Liver (tissue), 9 donors: Measurements from ENCODE around the gene FGD6. TPM values are rescaled to one million over a fixed set of nuclear protein-coding genes. Genes with fewer than 3 reads are reported as not detected.

Experiments
- DNase-seq: peaks from one replicate; pipeline ENCODE4 v3.0.0-alpha.2; 2017; ENCODE audit warnings: low spot score
- H3K27ac ChIP-seq, 2 donors: one replicate each; pipeline ENCODE4 v1.7.0; 2013; ENCODE audit warnings: inconsistent platforms in 2 of 2, low read length in 2 of 2, control low read depth in 1 of 2, low read depth in 1 of 2, mild to moderate bottlenecking in 1 of 2
- H3K27me3 ChIP-seq, 4 donors: one replicate each; pipeline versions ENCODE4 v1.6.1 to v1.7.0; 2013; ENCODE audit warnings: low read length in 3 of 4, inconsistent platforms in 1 of 4, mild to moderate bottlenecking in 1 of 4, moderate library complexity in 1 of 4; ENCODE audit not compliant: control insufficient read depth in 4 of 4, insufficient read depth in 4 of 4
- H3K36me3 ChIP-seq, 4 donors: one replicate each; pipeline versions ENCODE4 v1.6.1 to v1.7.0; 2013; ENCODE audit warnings: low read length in 3 of 4, mild to moderate bottlenecking in 3 of 4, low read depth in 1 of 4, moderate library complexity in 1 of 4; ENCODE audit not compliant: control insufficient read depth in 4 of 4, insufficient read depth in 3 of 4
- H3K4me1 ChIP-seq, 4 donors: one replicate each; pipeline versions ENCODE4 v1.6.1 to v1.7.0; 2013; ENCODE audit warnings: low read length in 3 of 4, mild to moderate bottlenecking in 3 of 4, moderate library complexity in 1 of 4; ENCODE audit not compliant: control insufficient read depth in 4 of 4, insufficient read depth in 4 of 4
- H3K4me3 ChIP-seq, 3 donors: one replicate each; pipeline versions ENCODE4 v1.6.1 to v1.7.0; 2013; ENCODE audit warnings: low read length in 3 of 3, control low read depth in 1 of 3, low read depth in 1 of 3, mild to moderate bottlenecking in 1 of 3
- H3K9ac ChIP-seq, 2 donors: one replicate each; pipeline ENCODE4 v1.7.0; 2013; ENCODE audit warnings: low read length in 2 of 2, mild to moderate bottlenecking in 2 of 2, moderate library complexity in 2 of 2, control low read depth in 1 of 2, low read depth in 1 of 2
- H3K9me3 ChIP-seq, 4 donors: one replicate each; pipeline versions ENCODE4 v1.6.1 to v1.7.0; 2013; ENCODE audit warnings: low read length in 3 of 4; ENCODE audit not compliant: control insufficient read depth in 4 of 4
- ATF3 ChIP-seq: IDR thresholded peaks from 2 replicates; pipeline ENCODE4 v1.6.1; 2016; ENCODE audit warnings: antibody characterized with exemption
- EGR1 ChIP-seq, 2 donors: IDR thresholded peaks; 2 replicates each; pipeline ENCODE4 v1.6.1; 2016 to 2018; ENCODE audit warnings: antibody characterized with exemption in 2 of 2, low read depth in 2 of 2
- FOXA1 ChIP-seq: IDR thresholded peaks from 2 replicates; pipeline ENCODE4 v1.6.1; 2016; ENCODE audit warnings: antibody characterized with exemption
- FOXA2 ChIP-seq: IDR thresholded peaks from 2 replicates; pipeline ENCODE4 v1.6.1; 2016; ENCODE audit warnings: antibody characterized with exemption
- GABPA ChIP-seq, 2 donors: IDR thresholded peaks in 1 of 2; conservative IDR thresholded peaks in 1 of 2; 2 replicates each; pipeline ENCODE4 v1.6.1; 2016; ENCODE audit warnings: antibody characterized with exemption in 2 of 2, mild to moderate bottlenecking in 1 of 2, moderate library complexity in 1 of 2
- HNF4A ChIP-seq, 2 donors: conservative IDR thresholded peaks; 2 replicates each; pipeline ENCODE4 v1.6.1; 2016; ENCODE audit warnings: antibody characterized with exemption in 2 of 2, mild to moderate bottlenecking in 2 of 2
- HNF4G ChIP-seq: IDR thresholded peaks from 2 replicates; pipeline ENCODE4 v1.6.1; 2016; ENCODE audit warnings: antibody characterized with exemption
- JUND ChIP-seq, 2 donors: IDR thresholded peaks; 2 replicates each; pipeline ENCODE4 v1.6.1; 2016; ENCODE audit warnings: antibody characterized with exemption in 2 of 2
- MAX ChIP-seq: IDR thresholded peaks from 2 replicates; pipeline ENCODE4 v1.6.1; 2016; ENCODE audit warnings: antibody characterized with exemption
- NR2F2 ChIP-seq: IDR thresholded peaks from 2 replicates; pipeline ENCODE4 v1.6.1; 2016; ENCODE audit warnings: antibody characterized with exemption
- RAD21 ChIP-seq, 2 donors: IDR thresholded peaks; 2 replicates each; pipeline ENCODE4 v1.6.1; 2016; ENCODE audit warnings: antibody characterized with exemption in 2 of 2, mild to moderate bottlenecking in 2 of 2
- RXRA ChIP-seq, 2 donors: IDR thresholded peaks; 2 replicates each; pipeline ENCODE4 v1.6.1; 2017 to 2018; ENCODE audit warnings: antibody characterized with exemption in 2 of 2, mild to moderate bottlenecking in 1 of 2
- SP1 ChIP-seq: IDR thresholded peaks from 2 replicates; pipeline ENCODE4 v1.6.1; 2018; ENCODE audit warnings: antibody characterized with exemption, mild to moderate bottlenecking
- TAF1 ChIP-seq: conservative IDR thresholded peaks from 2 replicates; pipeline ENCODE4 v1.6.1; 2016; ENCODE audit warnings: antibody characterized with exemption, mild to moderate bottlenecking
- YY1 ChIP-seq: IDR thresholded peaks from 2 replicates; pipeline ENCODE4 v1.6.1; 2016; ENCODE audit warnings: antibody characterized with exemption, mild to moderate bottlenecking
- ZBTB33 ChIP-seq: IDR thresholded peaks from 2 replicates; pipeline ENCODE4 v1.6.1; 2016; ENCODE audit warnings: antibody characterized with exemption
- WGBS: extraction: QIAGEN DNeasy Blood & Tissue Kit; methylation state at CpG from one replicate; pipeline ENCODE4 v1.1.7; 2013; 5-methylcytosine and 5-hydroxymethylcytosine counted together
- polyA plus RNA-seq, 2 donors: library from polyadenylated mRNA; stranded (reverse) in 1 of 2; unstranded in 1 of 2; fragments of 200-250 nt in 1 of 2; fragments of >200 nt in 1 of 2; fragmentation: Nextera tagmentation in 1 of 2; extraction: Ambion mirVana in 1 of 2; gene quantifications; one replicate each; pipeline versions ENCODE4 v1.2.1 to v1.2.3, GENCODE V29; 2013 to 2015
- total RNA-seq, 2 donors: library from RNA; depleted of rRNA; stranded (reverse); fragments of >200 nt; gene quantifications; one replicate each; pipeline ENCODE4 v1.2.3, GENCODE V29; 2014
- TF ChIP-seq, protein P1 (sequence below): fragments of 150-350 bp; IDR thresholded peaks from 2 replicates; pipeline ENCODE4 v1.5.1; 2017; ENCODE audit warnings: improper control_type of control experiment, low read depth, low read length; ENCODE audit not compliant: missing input control
- TF ChIP-seq, protein P2 (sequence below): IDR thresholded peaks from 2 replicates; pipeline ENCODE4 v1.6.1; 2016; ENCODE audit warnings: antibody characterized with exemption, mild to moderate bottlenecking
- donor health status: healthy.
- donor health status: healthy.
- donor health status: healthy.
- donor health status: healthy.
- donor health status: healthy.

FGD6 gene
- total and polyA plus RNA-seq, 4 donors, result 0.54 to 6.9 (median 2.4) TPM

DNA sequence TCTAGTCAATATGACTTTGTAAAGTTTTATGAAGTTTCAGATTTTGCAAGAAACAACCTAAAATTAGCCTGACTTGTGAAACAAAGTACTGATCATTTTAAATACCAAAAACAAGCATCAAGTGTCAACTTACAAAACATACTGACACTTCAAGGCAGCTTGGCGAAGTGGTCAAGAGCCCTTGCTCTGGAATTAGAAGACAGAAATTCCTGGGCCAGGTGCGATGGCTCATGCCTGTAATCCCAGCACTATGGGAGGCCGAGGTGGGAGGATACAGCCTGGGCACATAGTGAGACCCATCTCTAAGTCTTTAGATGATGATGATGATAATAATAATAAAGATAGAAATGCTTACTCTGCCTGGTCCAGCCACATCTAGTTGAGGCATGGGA, 98.5 kb downstream of the FGD6 start:
- Histone ChIP-seq H3K4me3 (no peak overlapping the region), H3K9me3 (no peaks in the 10 kb centered on the region), H3K27me3 (no peaks in the 10 kb centered on the region), H3K9ac (no peak overlapping the region), H3K36me3 (no peaks in the 10 kb centered on the region), H3K27ac (peak overlapping the region; percentile 33 to 64), H3K4me1 (peaks cover 0 to 11% (median 8%) of the 10 kb centered on the region in 4 donors)
- no peak for TF ChIP-seq GABPA (IDR thresholded peaks at IDR 0.05 in 1 of 2, conservative IDR thresholded peaks at IDR 0.05 in 1 of 2)
- no peak for TF ChIP-seq ATF3
- TF ChIP-seq FOXA2, result no peak
- no peak for TF ChIP-seq HNF4A (conservative IDR thresholded peaks at IDR 0.05)
- TF ChIP-seq, protein P1, sequence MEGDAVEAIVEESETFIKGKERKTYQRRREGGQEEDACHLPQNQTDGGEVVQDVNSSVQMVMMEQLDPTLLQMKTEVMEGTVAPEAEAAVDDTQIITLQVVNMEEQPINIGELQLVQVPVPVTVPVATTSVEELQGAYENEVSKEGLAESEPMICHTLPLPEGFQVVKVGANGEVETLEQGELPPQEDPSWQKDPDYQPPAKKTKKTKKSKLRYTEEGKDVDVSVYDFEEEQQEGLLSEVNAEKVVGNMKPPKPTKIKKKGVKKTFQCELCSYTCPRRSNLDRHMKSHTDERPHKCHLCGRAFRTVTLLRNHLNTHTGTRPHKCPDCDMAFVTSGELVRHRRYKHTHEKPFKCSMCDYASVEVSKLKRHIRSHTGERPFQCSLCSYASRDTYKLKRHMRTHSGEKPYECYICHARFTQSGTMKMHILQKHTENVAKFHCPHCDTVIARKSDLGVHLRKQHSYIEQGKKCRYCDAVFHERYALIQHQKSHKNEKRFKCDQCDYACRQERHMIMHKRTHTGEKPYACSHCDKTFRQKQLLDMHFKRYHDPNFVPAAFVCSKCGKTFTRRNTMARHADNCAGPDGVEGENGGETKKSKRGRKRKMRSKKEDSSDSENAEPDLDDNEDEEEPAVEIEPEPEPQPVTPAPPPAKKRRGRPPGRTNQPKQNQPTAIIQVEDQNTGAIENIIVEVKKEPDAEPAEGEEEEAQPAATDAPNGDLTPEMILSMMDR, result no peak
- TF ChIP-seq JUND (IDR thresholded peaks at IDR 0.05), result no peak
- TF ChIP-seq FOXA1, result no peak
- no peak for TF ChIP-seq TAF1
- no peak for TF ChIP-seq RXRA (IDR thresholded peaks at IDR 0.05)
- no peak for TF ChIP-seq YY1
- no peak for TF ChIP-seq ZBTB33
- no peak for TF ChIP-seq MAX
- TF ChIP-seq RAD21 (IDR thresholded peaks at IDR 0.05), result no peak
- no peak for TF ChIP-seq NR2F2
- DNase-seq, result no peak
- WGBS, result 97% methylated on average over 3 of the region's 3 CpGs

GRCh38 chr12:95118138-95118787, 99.0 kb downstream of the FGD6 start:
- Histone ChIP-seq H3K9me3 (no peaks in the 10 kb centered on the region), H3K27ac (peak overlapping the region; percentile 33 to 64), H3K9ac (no peak overlapping the region), H3K36me3 (no peaks in the 10 kb centered on the region), H3K4me1 (peaks cover 0 to 11% (median 8%) of the 10 kb centered on the region in 4 donors), H3K27me3 (no peaks in the 10 kb centered on the region), H3K4me3 (no peak overlapping the region)
- DNase-seq, result no peak
- WGBS, result 50% methylated on average over 4 of the region's 4 CpGs
- TF ChIP-seq ATF3 (peak; percentile 20), FOXA2 (no peak), GABPA (IDR thresholded peaks at IDR 0.05 in 1 of 2, conservative IDR thresholded peaks at IDR 0.05 in 1 of 2) (no peak), TAF1 (no peak), NR2F2 (no peak), HNF4A (conservative IDR thresholded peaks at IDR 0.05) (peak in 1 of 2 donors; percentile 19), RAD21 (IDR thresholded peaks at IDR 0.05) (peak in 1 of 2 donors; percentile 59), SP1 (peak; percentile 22), ZBTB33 (no peak), RXRA (IDR thresholded peaks at IDR 0.05) (no peak), EGR1 (IDR thresholded peaks at IDR 0.05; ENCODE audit: low read depth in 2 of 2) (no peak), FOXA1 (no peak), HNF4G (no peak)
- TF ChIP-seq, protein P2, sequence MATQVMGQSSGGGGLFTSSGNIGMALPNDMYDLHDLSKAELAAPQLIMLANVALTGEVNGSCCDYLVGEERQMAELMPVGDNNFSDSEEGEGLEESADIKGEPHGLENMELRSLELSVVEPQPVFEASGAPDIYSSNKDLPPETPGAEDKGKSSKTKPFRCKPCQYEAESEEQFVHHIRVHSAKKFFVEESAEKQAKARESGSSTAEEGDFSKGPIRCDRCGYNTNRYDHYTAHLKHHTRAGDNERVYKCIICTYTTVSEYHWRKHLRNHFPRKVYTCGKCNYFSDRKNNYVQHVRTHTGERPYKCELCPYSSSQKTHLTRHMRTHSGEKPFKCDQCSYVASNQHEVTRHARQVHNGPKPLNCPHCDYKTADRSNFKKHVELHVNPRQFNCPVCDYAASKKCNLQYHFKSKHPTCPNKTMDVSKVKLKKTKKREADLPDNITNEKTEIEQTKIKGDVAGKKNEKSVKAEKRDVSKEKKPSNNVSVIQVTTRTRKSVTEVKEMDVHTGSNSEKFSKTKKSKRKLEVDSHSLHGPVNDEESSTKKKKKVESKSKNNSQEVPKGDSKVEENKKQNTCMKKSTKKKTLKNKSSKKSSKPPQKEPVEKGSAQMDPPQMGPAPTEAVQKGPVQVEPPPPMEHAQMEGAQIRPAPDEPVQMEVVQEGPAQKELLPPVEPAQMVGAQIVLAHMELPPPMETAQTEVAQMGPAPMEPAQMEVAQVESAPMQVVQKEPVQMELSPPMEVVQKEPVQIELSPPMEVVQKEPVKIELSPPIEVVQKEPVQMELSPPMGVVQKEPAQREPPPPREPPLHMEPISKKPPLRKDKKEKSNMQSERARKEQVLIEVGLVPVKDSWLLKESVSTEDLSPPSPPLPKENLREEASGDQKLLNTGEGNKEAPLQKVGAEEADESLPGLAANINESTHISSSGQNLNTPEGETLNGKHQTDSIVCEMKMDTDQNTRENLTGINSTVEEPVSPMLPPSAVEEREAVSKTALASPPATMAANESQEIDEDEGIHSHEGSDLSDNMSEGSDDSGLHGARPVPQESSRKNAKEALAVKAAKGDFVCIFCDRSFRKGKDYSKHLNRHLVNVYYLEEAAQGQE, result no peak
- TF ChIP-seq, protein P1, result no peak
